ENCODE measurements around the gene POLDIP2.

POLDIP2 gene

DNA sequence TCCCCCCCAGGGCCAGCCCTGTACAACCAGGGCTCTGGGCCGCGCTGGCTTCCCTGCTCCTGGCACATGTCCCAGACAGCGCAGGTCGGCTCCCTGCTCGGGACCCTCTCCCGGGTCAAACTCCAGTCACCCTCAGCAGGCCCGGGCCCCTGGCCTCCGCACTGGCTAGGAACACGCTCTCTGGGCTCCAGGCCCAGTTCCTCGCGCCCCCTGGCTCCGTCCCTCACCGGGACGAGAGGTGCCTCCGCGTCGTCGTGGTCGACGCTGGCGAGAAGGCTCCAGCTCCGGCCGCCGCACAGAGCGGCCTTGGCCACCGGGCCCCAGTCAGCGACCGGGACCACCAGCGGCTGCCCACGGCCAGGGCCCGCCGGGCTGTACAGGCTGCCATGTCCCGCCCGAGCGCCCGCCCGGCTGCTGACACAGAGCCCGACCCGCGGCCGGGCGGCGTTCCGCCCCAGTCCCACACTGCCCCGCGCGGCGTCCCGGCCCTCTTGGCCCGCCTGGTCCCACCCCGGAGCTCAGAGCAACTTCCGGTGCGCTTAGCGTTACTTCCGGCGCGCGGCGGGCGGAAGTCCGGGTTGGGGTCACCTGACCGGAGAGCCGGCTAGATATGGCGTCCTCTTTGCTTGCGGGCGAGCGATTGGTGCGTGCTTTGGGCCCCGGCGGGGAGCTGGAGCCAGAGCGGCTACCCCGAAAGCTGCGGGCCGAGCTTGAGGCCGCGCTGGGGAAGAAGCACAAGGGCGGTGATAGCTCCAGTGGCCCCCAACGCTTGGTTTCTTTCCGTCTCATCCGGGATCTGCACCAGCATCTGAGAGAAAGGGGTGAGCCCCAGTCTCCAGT is at the start of gene POLDIP2:
POLDIP2 (minus strand) TSS at position 467 of the 840 bp plus-strand sequence; CDS start at position 388, 79 bp downstream.
- DNase-seq (ENCODE audit: low spot score): peak; percentile 95

GRCh38 chr17:28406473-28406814 is 49.1 kb upstream of the POLDIP2 start:
- no peak for DNase-seq (ENCODE audit: low spot score)

DNA sequence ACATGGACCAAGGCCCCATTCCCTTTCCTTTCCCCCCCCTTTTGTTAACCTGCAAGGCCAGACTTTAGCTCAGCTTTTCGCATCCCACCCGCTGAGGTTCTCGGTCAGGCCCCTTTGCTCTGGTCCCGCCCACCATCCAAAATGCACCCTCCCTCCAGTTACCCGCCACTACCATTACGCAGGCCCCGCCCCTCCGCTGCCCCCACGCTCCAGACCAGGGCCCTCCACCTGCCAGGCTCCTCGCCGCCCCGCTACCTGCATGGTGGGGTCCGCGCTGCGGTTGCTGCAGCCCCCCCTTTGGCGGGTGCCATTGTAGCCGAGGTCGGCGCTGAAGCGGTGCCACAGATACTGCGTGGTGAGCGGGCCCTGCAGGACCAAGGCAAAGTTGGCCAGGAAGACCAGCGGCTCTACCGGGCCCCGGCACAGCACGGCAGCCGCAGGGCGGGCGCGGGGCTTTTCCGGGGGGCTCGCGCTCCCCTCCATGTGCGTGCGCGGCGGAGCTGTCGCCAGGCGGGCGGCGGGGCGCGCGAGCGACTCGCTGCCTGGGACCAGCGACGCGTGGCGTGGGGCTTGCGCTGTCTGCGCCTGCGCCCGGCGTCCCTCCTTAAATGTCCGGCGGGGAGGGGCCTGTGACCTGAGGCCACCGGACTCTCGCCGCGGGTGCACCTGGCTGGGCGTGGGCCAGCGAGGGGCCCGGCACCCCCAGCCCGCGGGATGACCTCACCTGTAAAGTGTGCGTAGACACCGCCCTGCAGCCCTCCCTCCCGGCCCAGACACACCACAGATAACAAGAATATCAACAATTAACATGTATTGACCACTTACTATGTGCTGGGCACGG is 48.5 kb upstream of the POLDIP2 start, which contains the start of gene SLC46A1:
SLC46A1 (minus strand) TSS at position 581 of the 841 bp plus-strand sequence; CDS start at position 483, 98 bp downstream.
- DNase-seq (ENCODE audit: low spot score): peak; percentile 59

- no peak for DNase-seq (ENCODE audit: low spot score)
These were observed 47.7 kb upstream of the POLDIP2 start for GRCh38 chr17:28404812-28405570.

DNA sequence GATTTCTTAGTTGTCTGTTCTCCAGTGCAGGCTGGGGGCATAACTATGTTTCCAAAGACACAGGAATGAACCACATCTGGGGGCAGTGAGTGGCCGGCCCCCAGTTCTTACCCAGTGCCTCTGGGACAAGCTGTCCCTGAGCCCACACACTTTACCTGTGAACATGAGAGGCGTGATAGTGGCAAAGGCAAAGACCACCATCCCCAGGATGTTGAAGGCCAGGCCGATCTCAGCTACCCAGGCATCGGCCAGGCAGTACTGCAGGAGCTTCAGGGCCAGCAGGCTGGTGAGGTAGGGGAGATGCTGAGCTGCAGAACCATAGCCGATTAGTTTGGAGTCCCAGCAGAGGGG is 47.1 kb upstream of the POLDIP2 start:
- no peak for DNase-seq (ENCODE audit: low spot score)

DNA sequence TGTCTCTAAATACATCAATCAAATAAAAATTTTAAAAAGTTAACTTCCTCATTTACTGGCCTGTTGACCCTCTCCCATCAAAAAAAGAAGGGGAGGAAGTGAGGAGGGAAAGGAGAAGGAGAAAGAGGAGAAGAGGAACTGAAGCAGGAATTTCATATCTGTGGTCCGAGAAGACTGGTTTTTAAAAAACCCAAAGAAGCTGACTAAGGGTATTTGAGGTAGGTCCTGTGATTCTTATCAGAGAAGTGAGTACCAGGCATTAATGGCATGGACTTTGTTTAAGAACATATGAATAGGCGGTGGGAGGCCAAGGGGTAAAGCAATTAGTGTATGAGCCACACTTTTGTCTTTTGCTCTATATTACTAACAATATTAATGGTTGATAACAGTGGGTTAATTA is 46.7 kb upstream of the POLDIP2 start:
- DNase-seq (ENCODE audit: low spot score): no peak

GRCh38 chr17:28402844-28403243 is 45.5 kb upstream of the POLDIP2 start:
- DNase-seq (ENCODE audit: low spot score): no peak

DNA sequence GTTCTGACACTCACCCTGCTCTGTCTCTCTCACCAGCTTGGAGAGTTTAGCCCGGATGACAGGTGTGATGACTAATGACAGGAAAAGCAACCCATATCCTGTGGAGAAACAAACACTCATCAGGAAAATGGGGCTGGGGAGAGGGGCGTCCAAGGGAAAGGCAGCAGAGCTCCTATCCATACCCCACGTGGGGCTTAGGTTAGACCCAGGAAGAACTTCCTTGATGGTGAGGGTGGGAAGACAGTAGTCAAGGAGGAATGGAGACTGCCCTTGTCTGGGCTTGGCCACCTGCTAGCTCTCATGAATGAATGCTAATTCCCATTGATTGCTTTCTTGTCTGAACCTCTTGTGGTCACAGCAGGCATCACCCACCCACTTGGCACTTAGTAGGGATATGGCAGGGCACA is 44.9 kb upstream of the POLDIP2 start:
- DNase-seq (ENCODE audit: low spot score): peak; percentile 44

DNA sequence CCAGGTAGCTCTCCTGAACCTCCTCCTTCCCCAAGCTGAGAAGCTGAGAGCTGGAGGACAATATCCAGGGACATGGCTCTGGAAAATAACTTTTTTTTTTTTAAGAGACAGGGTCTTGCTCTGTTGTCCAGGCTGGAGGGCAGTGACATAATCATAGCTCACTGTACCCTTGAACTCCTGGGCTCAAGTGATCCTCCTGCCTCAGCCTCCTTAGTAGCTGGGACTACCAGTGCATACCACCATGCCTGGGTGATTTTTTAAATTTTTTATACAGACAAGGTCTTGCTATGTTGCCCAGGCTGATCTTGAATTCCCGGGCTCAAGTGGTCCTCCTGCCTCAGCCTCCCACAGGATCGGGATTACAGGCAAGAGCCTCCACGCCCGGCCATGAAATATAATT is 42.5 kb upstream of the POLDIP2 start:
- no peak for DNase-seq (ENCODE audit: low spot score)

DNA sequence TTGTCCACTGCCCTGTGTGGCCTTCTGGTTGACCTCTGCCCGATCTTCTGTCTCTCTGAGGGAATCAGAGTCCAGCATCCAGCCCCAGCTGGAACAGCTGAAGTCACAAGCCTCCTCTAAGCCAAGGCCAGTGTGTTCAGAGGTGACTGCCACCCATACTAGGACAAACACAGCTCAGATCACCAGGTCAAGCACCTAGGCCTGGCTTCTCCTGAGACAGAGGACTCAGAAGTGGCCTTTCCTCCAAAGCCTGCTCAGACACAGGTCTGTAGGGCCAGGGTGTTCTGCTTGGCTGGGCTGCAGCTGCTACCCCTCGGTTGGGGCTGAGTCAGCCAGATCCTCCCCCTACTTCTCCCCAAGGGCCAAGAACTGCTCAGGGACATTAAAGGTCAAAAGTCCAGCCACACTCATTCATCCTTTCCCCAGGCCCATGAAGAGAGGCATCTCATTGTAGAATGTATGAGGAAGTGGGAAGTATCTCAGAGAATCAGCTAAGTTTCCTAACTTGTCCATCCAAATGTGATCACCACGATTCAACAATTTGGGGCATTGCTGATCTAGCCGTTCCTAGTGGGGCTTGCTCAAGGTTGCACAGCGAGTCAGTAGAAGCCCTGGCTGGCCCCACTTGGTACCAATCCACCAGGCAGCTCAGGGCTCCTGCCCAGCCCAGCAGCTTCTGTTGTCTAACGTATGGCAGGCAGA is 41.1 kb upstream of the POLDIP2 start:
- DNase-seq (ENCODE audit: low spot score): peak; percentile 88

- DNase-seq (ENCODE audit: low spot score): no peak
These were observed 40.5 kb upstream of the POLDIP2 start for GRCh38 chr17:28397687-28398279.

GRCh38 chr17:28397275-28397674 is 39.9 kb upstream of the POLDIP2 start:
- no peak for DNase-seq (ENCODE audit: low spot score)

GRCh38 chr17:28396635-28397239 is 39.4 kb upstream of the POLDIP2 start:
- no peak for DNase-seq (ENCODE audit: low spot score)

- no peak for DNase-seq (ENCODE audit: low spot score)
These were observed 38.6 kb upstream of the POLDIP2 start for GRCh38 chr17:28395968-28396367.

DNA sequence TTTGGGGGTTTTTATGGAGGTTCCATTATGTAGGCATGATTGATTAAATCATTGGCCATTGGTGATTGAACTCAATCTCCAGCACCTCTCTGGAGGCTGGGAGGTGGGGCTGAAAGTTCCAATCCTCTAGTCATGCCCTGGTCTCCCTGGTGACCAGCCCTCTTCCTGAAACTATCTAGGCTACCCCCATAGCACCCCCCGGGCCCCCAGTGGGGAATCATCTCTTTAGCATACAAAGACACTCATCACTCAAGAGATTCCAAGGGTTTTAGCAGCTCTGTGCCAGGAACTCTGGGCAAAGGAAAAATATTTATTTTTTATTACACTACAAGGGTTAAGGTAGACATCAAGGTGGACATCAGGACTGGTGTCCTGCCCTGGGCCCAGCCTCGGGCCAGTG is 38.1 kb upstream of the POLDIP2 start:
- DNase-seq (ENCODE audit: low spot score): no peak

DNA sequence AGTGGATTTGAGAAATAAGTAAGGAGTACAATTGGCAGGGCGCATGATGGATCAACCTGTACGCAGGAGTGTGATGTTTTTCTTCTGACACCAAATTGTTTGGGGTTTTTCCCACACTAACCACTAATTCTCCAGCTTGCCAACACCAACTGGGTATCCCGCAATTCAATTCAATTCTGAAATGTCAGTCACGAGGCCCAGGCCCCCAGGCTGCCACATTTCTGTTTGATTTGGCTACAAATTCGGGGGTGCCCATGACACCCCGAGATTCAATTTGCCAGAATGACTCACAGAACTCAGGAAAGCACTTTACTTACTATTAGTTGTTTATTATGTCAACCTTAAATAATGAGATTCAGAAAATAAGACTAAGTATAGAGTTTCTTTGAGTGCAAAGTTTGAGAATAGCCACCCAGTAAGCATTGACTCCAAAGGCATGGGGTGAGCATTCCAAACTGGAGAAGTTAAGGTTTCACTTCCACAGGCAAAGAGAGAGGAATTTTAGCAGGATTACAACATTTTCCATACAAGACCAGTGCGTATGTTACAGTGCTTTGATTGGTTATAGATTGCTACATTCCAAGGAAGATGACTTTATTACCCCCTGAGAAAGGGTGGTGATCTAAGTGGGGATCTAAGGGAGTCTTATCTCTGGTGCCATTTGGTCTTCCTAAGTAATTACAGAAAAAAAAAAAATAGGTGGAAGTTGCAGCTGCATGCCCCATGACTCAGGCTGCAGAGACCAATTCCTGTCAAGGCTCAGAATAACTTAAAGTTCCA is 37.2 kb upstream of the POLDIP2 start:
- peak; percentile 29 for DNase-seq (ENCODE audit: low spot score)

DNA sequence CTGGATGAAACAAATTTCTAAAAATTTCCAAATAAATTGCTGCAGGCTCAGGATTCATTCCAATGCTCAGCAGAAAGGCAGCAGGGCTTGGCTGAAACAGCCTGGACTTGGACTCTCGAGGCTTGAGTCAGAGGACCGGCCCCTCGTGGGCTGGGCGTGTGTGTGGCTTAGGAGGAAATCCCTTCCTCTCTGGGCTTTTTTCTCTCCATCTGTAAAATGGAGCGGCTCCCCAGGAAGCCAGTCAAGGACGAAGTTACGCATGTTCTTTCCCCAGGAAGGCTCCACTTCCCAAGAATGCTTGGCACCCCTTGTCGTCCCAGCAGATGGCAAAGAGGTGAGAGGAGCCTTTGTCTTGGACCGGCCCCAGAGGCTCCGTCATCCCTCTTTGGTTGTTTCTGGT is 35.2 kb upstream of the POLDIP2 start:
- no peak for DNase-seq (ENCODE audit: low spot score)

DNA sequence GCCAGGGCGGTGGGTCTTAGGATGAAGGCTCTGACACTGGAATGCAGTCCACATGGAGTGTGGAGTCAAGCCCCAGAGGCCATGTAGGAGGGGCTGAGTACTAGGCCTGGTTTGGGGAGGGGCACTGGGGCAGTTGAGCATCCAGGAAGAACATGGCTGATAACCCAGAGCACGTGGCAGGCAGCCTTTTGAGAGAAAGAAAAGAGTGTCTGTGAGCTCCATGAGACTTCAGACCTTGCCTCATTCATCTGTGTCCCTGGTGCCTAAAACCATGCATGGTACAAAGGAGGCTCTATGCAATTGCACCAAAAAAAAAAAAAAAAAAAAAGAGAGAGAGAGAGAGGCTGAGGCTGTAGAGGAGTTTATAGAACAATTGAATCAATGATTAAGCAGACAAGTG is 34.1 kb upstream of the POLDIP2 start:
- DNase-seq (ENCODE audit: low spot score): no peak

GRCh38 chr17:28390984-28391383 is 33.7 kb upstream of the POLDIP2 start:
- DNase-seq (ENCODE audit: low spot score): no peak

GRCh38 chr17:28390563-28390962 is 33.2 kb upstream of the POLDIP2 start:
- no peak for DNase-seq (ENCODE audit: low spot score)

All from kidney tubule cell (primary cell).